IMR-90 (cell line): ENCODE data around the gene CHN2.

Experiments
- RAD21 ChIP-seq: IDR thresholded peaks from 2 replicates; pipeline ENCODE4 v1.6.1; 2012; ENCODE audit warnings: low read length, improper control_type of control experiment
- TF ChIP-seq, protein P1 (sequence below): fragments of 150-350 bp; IDR thresholded peaks from 2 replicates; pipeline ENCODE4 v1.6.1; 2017; ENCODE audit warnings: mild to moderate bottlenecking, antibody characterized with exemption, low read length, low read depth
- TF ChIP-seq, protein P2 (sequence below): conservative IDR thresholded peaks from 2 replicates; pipeline ENCODE4 v1.5.1; 2012; ENCODE audit warnings: mild to moderate bottlenecking, low read depth, low read length, improper control_type of control experiment

DNA sequence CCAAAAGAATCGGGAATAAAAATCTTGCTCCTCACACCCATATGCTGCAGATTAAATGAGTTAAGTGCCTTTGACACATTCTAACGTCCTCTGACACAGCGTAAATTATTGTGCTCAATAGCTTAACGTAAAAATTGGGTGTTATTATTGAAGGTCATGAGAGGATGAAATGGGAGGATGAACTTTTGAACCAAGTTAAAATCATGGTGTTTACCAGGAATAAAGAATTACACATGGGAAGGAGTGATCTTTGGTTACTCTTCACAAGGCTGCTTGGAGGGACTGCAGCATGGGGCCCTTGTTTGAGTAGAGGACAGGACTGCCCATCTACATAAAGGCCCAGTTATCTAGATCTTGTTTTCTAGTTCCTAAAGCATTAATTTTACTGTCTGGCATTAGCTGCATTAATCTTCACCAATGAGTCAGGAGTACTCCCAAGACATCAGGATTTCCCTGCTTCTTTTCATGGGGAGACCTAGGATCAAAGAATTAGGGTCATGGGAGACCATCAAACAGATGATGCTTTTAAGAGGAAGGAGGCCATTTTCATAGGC is 284.2 kb downstream of the CHN2 start:
- TF ChIP-seq, protein P1, sequence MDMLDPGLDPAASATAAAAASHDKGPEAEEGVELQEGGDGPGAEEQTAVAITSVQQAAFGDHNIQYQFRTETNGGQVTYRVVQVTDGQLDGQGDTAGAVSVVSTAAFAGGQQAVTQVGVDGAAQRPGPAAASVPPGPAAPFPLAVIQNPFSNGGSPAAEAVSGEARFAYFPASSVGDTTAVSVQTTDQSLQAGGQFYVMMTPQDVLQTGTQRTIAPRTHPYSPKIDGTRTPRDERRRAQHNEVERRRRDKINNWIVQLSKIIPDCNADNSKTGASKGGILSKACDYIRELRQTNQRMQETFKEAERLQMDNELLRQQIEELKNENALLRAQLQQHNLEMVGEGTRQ: no peak
- TF ChIP-seq, protein P2, sequence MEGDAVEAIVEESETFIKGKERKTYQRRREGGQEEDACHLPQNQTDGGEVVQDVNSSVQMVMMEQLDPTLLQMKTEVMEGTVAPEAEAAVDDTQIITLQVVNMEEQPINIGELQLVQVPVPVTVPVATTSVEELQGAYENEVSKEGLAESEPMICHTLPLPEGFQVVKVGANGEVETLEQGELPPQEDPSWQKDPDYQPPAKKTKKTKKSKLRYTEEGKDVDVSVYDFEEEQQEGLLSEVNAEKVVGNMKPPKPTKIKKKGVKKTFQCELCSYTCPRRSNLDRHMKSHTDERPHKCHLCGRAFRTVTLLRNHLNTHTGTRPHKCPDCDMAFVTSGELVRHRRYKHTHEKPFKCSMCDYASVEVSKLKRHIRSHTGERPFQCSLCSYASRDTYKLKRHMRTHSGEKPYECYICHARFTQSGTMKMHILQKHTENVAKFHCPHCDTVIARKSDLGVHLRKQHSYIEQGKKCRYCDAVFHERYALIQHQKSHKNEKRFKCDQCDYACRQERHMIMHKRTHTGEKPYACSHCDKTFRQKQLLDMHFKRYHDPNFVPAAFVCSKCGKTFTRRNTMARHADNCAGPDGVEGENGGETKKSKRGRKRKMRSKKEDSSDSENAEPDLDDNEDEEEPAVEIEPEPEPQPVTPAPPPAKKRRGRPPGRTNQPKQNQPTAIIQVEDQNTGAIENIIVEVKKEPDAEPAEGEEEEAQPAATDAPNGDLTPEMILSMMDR: no peak
- TF ChIP-seq RAD21: no peak
